ENCODE results near the gene SLC2A6. TPM values are rescaled to one million over a fixed set of nuclear protein-coding genes. Genes with fewer than 3 reads are reported as not detected.

The SLC2A6 gene
- total RNA-seq, 1 donor from 2014 or later = 3.6 TPM

- intact Hi-C loops (cut with DNase I) = no loop called here
- DNase-seq (ENCODE audit: low spot score) = no peak
These were observed 21.0 kb upstream of the SLC2A6 start for GRCh38 chr9:133499892-133500270.

GRCh38 chr9:133499132-133499891, 20.4 kb upstream of the SLC2A6 start:
- intact Hi-C loops (cut with DNase I) = no loop called here
- DNase-seq (ENCODE audit: low spot score) = no peak

GRCh38 chr9:133496861-133497842, 18.3 kb upstream of the SLC2A6 start:
- DNase-seq (ENCODE audit: low spot score) = no peak
- intact Hi-C loops (cut with DNase I) = no loop called here

GRCh38 chr9:133495327-133496293, 16.7 kb upstream of the SLC2A6 start:
- intact Hi-C loops (cut with DNase I) = no loop called here
- no peak for DNase-seq (ENCODE audit: low spot score)

- intact Hi-C loops (cut with DNase I) = no loop called here
- DNase-seq (ENCODE audit: low spot score) = no peak
These were observed 15.9 kb upstream of the SLC2A6 start for GRCh38 chr9:133494636-133495326.

DNA sequence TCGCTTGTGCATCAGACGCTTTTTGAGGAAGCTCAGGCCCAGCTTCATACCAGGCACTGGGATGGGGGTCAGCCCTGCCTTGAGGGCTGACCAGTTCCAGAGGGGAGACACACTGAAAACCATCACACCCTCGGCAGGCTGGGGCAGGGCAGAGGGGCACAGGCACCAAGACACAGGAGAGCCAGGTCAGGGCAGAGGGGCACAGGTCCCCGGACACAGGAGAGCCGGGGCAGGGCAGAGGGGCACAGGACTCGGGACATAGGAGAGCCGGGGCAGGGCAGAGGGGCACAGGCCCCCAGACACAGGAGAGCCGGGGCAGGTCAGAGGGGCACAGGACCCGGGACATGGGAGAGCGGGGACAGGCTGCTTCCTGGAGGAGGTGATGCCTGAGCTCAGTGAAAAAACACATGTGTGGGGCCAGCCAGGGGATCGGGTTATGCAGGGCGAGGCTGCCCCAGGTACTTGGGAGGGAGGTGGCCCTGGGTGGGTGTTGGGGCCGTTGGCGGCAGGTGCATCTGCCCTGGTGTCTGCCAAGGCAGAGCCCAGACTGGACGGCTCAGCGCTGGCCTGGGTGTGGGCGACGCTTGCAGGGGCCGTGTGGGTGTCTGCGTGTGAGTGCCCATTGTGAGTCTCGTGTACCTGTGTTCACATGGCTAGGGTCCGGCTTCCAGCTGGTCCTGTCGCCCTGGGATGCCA, 15.1 kb upstream of the SLC2A6 start:
- intact Hi-C loops (cut with DNase I) = no loop called here
- no peak for DNase-seq (ENCODE audit: low spot score)

- DNase-seq (ENCODE audit: low spot score) = no peak
- intact Hi-C loops (cut with DNase I) = no loop called here
These were observed 14.5 kb upstream of the SLC2A6 start for GRCh38 chr9:133493428-133493827.

GRCh38 chr9:133492061-133493021, 13.4 kb upstream of the SLC2A6 start:
- intact Hi-C loops (cut with DNase I) = no loop called here
- no peak for DNase-seq (ENCODE audit: low spot score)

GRCh38 chr9:133491656-133491925, 12.7 kb upstream of the SLC2A6 start:
- no peak for DNase-seq (ENCODE audit: low spot score)

GRCh38 chr9:133490865-133491655, 12.2 kb upstream of the SLC2A6 start:
- DNase-seq (ENCODE audit: low spot score) = no peak
- intact Hi-C loops (cut with DNase I) = no loop called here

More at GRCh38 chr9:133491656-133491925, 12.7 kb upstream of the SLC2A6 start:
- intact Hi-C loops (cut with DNase I) = no loop called here

- intact Hi-C loops (cut with DNase I) = no loop called here
These were observed 11.3 kb upstream of the SLC2A6 start for GRCh38 chr9:133490201-133490681.

GRCh38 chr9:133489253-133490190, 10.6 kb upstream of the SLC2A6 start:
- intact Hi-C loops (cut with DNase I) = loop anchor here (5.0 kb wide), 1 partner anchor 302 kb away; no protein-coding TSS in a partner anchor
- DNase-seq (ENCODE audit: low spot score) = no peak

More at GRCh38 chr9:133490201-133490681, 11.3 kb upstream of the SLC2A6 start:
- no peak for DNase-seq (ENCODE audit: low spot score)

- intact Hi-C loops (cut with DNase I) = loop anchor here (5.0 kb wide), 1 partner anchor 301 kb away; no protein-coding TSS in a partner anchor
- no peak for DNase-seq (ENCODE audit: low spot score)
These were observed 9.9 kb upstream of the SLC2A6 start for GRCh38 chr9:133488686-133489252.

DNA sequence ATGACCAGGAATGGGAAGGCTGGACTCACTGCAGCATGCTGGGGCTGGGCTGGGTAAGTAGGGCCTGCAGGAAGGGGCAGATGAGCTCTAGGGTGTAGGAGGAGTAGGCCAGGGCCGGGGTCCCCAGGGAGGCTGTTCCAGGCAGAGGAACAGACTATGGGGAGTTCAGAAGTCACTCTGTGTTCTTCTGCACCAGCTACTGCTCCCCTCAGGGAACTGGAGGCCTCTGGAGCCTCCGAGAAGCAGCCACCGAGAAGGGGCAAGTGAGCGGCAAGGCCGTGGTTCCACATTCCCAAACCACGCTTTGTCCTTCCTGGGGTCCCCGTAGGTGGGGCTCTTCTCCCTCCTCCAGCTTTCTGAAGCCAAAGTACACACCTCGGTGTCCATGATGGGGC, 8.4 kb upstream of the SLC2A6 start:
- intact Hi-C loops (cut with DNase I) = loop anchor here (5.0 kb wide), 1 partner anchor 300 kb away; no protein-coding TSS in a partner anchor
- no peak for DNase-seq (ENCODE audit: low spot score)

Measured in cardiac septum (tissue), 1 donor.